ENCODE data around the gene THRA. TPM values are rescaled to one million over a fixed set of nuclear protein-coding genes. Genes with fewer than 3 reads are reported as not detected.

The THRA gene
- polyA plus RNA-seq, 1 donor from 2014 or later: 4.6 TPM

GRCh38 chr17:40093005-40093579 is 30.3 kb downstream of the THRA start:
- H3K4me3 Mint-ChIP-seq: no peak overlapping the region
- no peak overlapping the region for H3K27ac Mint-ChIP-seq
- H3K9me3 Mint-ChIP-seq: no peaks in the 10 kb centered on the region
- peaks cover 6 to 32% (median 22%) of the 10 kb centered on the region in 3 donors for H3K4me1 Mint-ChIP-seq
- H3K27me3 Mint-ChIP-seq: no peaks in the 10 kb centered on the region
- peaks cover 4% of the 10 kb centered on the region for H3K36me3 Mint-ChIP-seq

GRCh38 chr17:40093580-40094201 is 30.9 kb downstream of the THRA start:
- H3K27ac Mint-ChIP-seq: no peak overlapping the region
- peaks cover 10 to 38% (median 26%) of the 10 kb centered on the region in 3 donors for H3K4me1 Mint-ChIP-seq
- no peaks in the 10 kb centered on the region for H3K9me3 Mint-ChIP-seq
- no peaks in the 10 kb centered on the region for H3K27me3 Mint-ChIP-seq
- peaks cover 4% of the 10 kb centered on the region for H3K36me3 Mint-ChIP-seq
- no peak overlapping the region for H3K4me3 Mint-ChIP-seq

GRCh38 chr17:40094874-40095273 is 32.1 kb downstream of the THRA start:
- peak overlapping the region in 2 of 4 donors; percentile 25 to 86 for H3K4me3 Mint-ChIP-seq
- peak overlapping the region; percentile 74 to 83 (median 76) for H3K27ac Mint-ChIP-seq
- H3K27me3 Mint-ChIP-seq: no peaks in the 10 kb centered on the region
- H3K36me3 Mint-ChIP-seq: peaks cover 4% of the 10 kb centered on the region
- no peaks in the 10 kb centered on the region for H3K9me3 Mint-ChIP-seq
- peaks cover 17 to 39% (median 33%) of the 10 kb centered on the region in 3 donors for H3K4me1 Mint-ChIP-seq

- Mint-ChIP-seq H3K27ac (peak overlapping the region; percentile 74 to 100 (median 83)), H3K4me3 (peak overlapping the region; percentile 56 to 93 (median 88)), H3K36me3 (peaks cover 4% of the 10 kb centered on the region), H3K27me3 (no peaks in the 10 kb centered on the region), H3K9me3 (no peaks in the 10 kb centered on the region), H3K4me1 (peaks cover 17 to 39% (median 37%) of the 10 kb centered on the region in 3 donors)
Observed at GRCh38 chr17:40095351-40095943, 32.7 kb downstream of the THRA start.

- Mint-ChIP-seq H3K36me3 (peaks cover 4% of the 10 kb centered on the region), H3K4me3 (peak overlapping the region; percentile 56 to 93 (median 88)), H3K4me1 (peaks cover 24 to 44% (median 41%) of the 10 kb centered on the region in 3 donors), H3K9me3 (no peaks in the 10 kb centered on the region), H3K27me3 (no peaks in the 10 kb centered on the region), H3K27ac (peak overlapping the region; percentile 74 to 100 (median 83))
Observed at GRCh38 chr17:40095944-40096791, 33.4 kb downstream of the THRA start.

- Mint-ChIP-seq H3K27me3 (no peaks in the 10 kb centered on the region), H3K4me1 (peaks cover 27 to 47% (median 42%) of the 10 kb centered on the region in 3 donors), H3K36me3 (peaks cover 4% of the 10 kb centered on the region), H3K27ac (peak overlapping the region; percentile 74 to 100 (median 93)), H3K4me3 (peak overlapping the region; percentile 91 to 98 (median 92)), H3K9me3 (no peaks in the 10 kb centered on the region)
Observed at GRCh38 chr17:40097087-40097486, 34.3 kb downstream of the THRA start.

GRCh38 chr17:40097931-40098845 is 35.4 kb downstream of the THRA start:
- Mint-ChIP-seq H3K27me3 (no peaks in the 10 kb centered on the region), H3K9me3 (no peaks in the 10 kb centered on the region), H3K4me3 (peak overlapping the region; percentile 75 to 98 (median 95)), H3K27ac (peak overlapping the region; percentile 74 to 100 (median 93)), H3K36me3 (peaks cover 4% of the 10 kb centered on the region), H3K4me1 (peaks cover 27 to 47% (median 42%) of the 10 kb centered on the region in 3 donors)

GRCh38 chr17:40098846-40099618 is 36.3 kb downstream of the THRA start:
- no peaks in the 10 kb centered on the region for H3K9me3 Mint-ChIP-seq
- H3K4me1 Mint-ChIP-seq: peaks cover 27 to 51% (median 42%) of the 10 kb centered on the region in 3 donors
- H3K4me3 Mint-ChIP-seq: peak overlapping the region; percentile 92 to 98 (median 97)
- H3K36me3 Mint-ChIP-seq: peaks cover 4% of the 10 kb centered on the region
- H3K27me3 Mint-ChIP-seq: no peaks in the 10 kb centered on the region
- H3K27ac Mint-ChIP-seq: peak overlapping the region; percentile 74 to 100 (median 93)

GRCh38 chr17:40099619-40100418 is 37.1 kb downstream of the THRA start:
- Mint-ChIP-seq H3K4me3 (peak overlapping the region; percentile 92 to 98 (median 97)), H3K9me3 (no peaks in the 10 kb centered on the region), H3K36me3 (peaks cover 4% of the 10 kb centered on the region), H3K27me3 (no peaks in the 10 kb centered on the region), H3K27ac (peak overlapping the region; percentile 74 to 100 (median 93)), H3K4me1 (peaks cover 27 to 53% (median 42%) of the 10 kb centered on the region in 3 donors)

GRCh38 chr17:40100419-40100668 is 37.6 kb downstream of the THRA start, which contains the start of gene NR1D1:
Gene NR1D1 (minus strand): TSS chr17:40100589. CDS start chr17:40100094, 495 bp downstream.
- Mint-ChIP-seq H3K4me1 (peaks cover 27 to 51% (median 44%) of the 10 kb centered on the region in 3 donors), H3K9me3 (no peaks in the 10 kb centered on the region), H3K36me3 (peaks cover 4% of the 10 kb centered on the region), H3K27me3 (no peaks in the 10 kb centered on the region), H3K27ac (peak within 1 kb of the TSS; percentile 74 to 100 (median 93)), H3K4me3 (peak within 1 kb of the TSS; percentile 92 to 98 (median 97))

GRCh38 chr17:40100669-40101366 is 38.1 kb downstream of the THRA start:
- Mint-ChIP-seq H3K27ac (peak overlapping the region; percentile 74 to 100 (median 93)), H3K36me3 (peaks cover 4% of the 10 kb centered on the region), H3K4me1 (peaks cover 26 to 49% (median 43%) of the 10 kb centered on the region in 3 donors), H3K27me3 (no peaks in the 10 kb centered on the region), H3K9me3 (no peaks in the 10 kb centered on the region), H3K4me3 (peak overlapping the region; percentile 92 to 98 (median 97))

Data from IgD-negative memory B cell (primary cell).